Islet of Langerhans (tissue), 1 donor: ENCODE data around the gene CSRNP3.

Source experiments
- FAIRE-seq: peaks from one replicate; lab custom pipeline; 2011; peaks lifted over from hg19 to GRCh38; lab: Jason Lieb, UNC

Gene CSRNP3

DNA sequence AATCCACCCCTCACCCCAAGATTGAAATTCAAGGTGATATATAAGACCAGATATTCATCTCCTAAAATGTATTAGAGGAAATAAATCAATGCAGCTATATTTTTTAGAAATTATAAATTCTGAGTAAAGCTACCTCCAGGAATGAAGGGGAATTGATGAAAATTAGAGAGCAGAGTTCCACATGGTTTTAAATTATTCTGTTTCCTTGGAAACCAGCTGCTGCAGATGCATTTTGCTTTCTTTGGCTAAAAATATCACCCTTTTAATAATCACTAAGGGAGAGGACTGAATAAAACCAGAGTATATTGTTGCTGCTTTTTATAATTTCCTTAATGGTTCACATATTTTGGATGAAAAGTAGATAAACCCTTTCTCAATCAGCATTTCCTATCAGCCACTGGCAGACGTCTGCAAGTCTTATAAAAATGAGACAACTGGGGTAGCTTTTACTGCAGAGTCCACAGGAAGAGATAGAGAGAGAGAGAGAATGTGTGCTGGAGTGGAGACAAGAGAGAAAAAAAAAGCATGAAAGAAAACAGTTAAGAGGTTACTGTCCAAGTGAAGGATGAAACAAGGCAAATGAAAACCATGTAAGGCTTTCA, 2.0 kb downstream of the CSRNP3 start:
- no peak for FAIRE-seq

DNA sequence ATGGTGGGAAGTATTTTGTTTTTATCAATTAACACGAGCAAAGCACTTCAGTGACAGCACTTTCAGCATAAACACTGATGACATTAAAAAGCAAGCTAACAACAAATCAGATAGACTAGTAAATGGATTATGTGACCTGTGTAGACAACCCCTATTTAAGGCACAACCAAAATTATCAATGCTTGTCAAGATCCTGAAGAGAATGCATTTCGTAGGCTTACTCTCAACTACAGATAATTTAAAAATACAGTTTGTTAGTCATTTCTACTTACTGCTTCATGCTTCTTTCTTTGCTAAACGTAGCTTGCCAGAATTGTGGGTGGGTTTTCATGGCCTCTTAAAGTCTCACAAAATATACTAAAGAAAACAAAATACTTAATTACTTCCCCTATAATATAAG, 3.4 kb downstream of the CSRNP3 start:
- no peak for FAIRE-seq

DNA sequence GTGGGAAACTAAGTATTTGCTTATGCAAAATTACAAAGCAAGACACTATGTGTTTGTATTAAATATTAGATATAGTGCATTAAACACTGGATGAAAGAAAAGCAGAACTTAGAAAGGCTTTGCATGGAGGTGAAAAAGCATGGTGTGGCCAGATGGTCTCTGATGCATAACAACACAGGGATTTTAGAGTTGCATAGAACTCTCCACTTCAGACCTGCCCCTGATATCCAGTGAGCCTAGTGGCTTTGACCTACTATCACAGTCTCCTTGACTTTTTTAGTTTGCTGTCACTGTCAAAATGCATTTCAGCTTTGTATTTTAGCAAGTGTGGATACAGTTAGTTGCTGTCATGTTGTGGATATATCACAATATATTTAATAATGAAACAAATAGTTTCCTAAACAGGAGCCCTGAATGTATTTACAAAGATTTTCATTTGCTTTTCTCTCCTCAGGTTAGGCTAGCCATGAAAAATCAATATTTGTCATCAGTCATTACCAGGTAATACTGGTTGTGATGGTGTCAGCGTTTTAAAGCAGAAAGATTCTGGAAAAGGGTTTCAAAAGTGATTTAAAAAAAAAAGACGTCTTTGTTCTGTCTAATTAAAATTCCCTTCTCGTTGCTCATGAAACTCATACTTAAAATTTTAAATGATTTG, 5.2 kb downstream of the CSRNP3 start:
- peak; percentile 99 for FAIRE-seq

- peak; percentile 62 for FAIRE-seq
These were observed 5.9 kb downstream of the CSRNP3 start for GRCh38 chr2:165475277-165476004.

DNA sequence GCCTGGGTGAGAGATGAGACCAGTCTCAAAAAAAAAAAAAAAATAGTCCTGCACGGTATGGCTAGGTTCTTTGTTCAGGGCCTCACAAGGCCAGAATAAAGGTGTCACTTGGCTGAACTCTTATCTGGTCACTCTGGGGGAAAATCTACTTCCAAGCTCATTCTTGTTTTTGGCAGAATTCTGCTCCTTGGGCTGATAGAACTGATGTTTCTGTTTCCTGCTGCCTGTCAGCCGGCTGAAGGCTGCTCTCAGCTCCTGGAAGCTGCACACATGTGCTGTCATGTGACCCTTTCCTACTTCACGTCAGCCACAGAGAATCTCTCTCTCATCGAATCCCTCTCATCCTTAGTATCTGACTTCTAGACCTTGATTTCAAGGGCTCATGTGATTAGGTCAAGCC, 10.4 kb downstream of the CSRNP3 start:
- FAIRE-seq = no peak

- no peak for FAIRE-seq
These were observed 25.1 kb downstream of the CSRNP3 start for GRCh38 chr2:165494573-165494972.

- FAIRE-seq = no peak
These were observed 28.3 kb downstream of the CSRNP3 start for GRCh38 chr2:165497659-165498317.

GRCh38 chr2:165499131-165499530, 29.6 kb downstream of the CSRNP3 start:
- peak; percentile 80 for FAIRE-seq

DNA sequence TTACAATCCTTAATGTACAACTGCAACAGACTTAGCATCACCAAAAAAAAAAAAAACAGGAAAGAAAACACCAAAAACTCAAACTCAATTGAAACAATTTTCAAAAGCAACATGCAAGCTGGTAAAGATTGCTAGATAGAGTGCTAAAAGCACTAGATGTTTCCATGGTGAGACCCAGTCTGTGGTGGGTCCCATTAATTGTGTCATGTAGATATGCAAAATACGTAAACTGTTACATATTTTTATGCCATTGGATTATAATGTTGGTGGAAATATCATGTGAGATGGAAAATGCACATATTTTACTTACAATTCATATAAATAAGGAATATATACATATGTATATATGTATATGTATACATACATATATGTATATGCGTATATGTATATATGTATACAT, 30.5 kb downstream of the CSRNP3 start:
- peak; percentile 60 for FAIRE-seq

GRCh38 chr2:165500816-165501215, 31.3 kb downstream of the CSRNP3 start:
- peak; percentile 76 for FAIRE-seq

DNA sequence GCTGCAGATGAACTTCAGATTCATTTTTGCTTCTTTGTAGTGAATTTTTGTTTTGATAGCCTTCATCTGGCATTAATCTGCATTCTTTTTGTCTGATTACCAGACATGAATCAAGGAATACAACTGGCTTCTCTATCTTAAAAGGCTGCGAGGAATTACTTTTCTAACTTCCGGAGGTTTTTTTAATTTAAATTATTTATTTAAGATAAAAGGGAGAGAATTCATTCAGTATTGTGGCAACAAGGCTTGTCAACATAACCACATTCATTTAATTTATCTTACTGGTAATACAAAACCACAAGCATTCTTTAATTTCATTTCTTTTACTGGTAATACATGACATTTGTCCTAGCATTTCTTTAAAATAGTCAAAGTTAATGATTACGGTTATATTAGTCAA, 36.0 kb downstream of the CSRNP3 start:
- peak; percentile 85 for FAIRE-seq

DNA sequence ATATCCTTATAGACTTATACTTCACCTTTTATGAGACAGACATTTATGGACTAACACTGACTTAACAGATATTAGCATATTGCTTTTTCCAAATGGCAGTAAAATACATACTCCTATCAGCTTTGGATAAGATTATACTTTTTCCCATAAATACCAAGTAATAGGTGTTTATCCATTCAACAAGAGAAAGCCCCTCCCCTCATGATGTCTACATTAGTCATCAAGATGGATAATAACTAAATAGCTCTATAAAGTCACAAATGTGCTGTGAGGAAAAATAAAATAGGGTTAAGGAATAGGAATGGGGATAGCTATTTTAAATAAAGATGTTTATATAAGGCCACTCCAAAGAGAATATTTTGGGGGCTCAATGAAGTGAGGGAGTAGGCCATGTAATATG, 39.4 kb downstream of the CSRNP3 start:
- FAIRE-seq = no peak

GRCh38 chr2:165513479-165513878, 44.0 kb downstream of the CSRNP3 start:
- no peak for FAIRE-seq

DNA sequence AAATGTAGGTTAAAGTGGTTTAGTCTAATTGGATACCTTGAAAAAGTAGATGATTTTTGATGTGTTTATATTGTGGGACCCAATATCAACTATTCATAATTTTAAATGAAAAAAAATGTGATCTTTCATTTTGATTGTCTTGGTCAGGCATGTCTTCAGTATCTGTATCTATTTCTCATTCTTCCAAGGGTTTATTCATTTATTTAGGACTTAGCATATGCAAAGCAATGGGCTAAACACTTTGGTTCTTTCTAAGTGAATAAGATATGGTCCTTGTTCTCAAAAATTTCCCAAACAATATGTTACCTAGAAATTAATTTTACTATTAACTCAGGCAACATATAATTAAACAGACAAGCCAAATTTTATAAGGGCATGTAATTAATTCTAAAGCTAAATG, 49.1 kb downstream of the CSRNP3 start:
- FAIRE-seq = peak; percentile 17

DNA sequence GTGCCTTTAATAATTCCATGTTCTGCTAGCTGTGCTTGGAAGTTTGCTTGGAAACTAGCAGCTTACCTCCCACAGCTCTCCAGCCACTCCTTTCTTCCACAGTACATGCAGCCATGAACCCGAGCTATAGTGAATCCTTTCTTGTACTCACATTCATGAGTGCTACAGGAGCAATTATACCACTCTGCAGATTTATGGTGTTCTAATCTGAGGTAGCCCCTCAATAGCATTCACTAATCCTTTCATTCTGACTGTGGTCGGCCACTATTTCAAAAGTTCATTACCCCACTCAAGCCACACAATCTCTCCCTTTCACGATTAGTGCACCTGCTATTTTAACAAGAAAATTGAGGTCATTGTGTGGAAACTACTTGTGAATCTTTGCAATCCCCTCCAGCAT, 53.2 kb downstream of the CSRNP3 start:
- FAIRE-seq = no peak

- FAIRE-seq = no peak
These were observed 55.2 kb downstream of the CSRNP3 start for GRCh38 chr2:165524720-165525119.

- FAIRE-seq = no peak
These were observed 59.2 kb downstream of the CSRNP3 start for GRCh38 chr2:165528691-165529090.

GRCh38 chr2:165529130-165529529, 59.6 kb downstream of the CSRNP3 start:
- no peak for FAIRE-seq

- FAIRE-seq = no peak
These were observed 63.8 kb downstream of the CSRNP3 start for GRCh38 chr2:165533331-165533730.

- no peak for FAIRE-seq
These were observed 66.0 kb downstream of the CSRNP3 start for GRCh38 chr2:165535471-165535870.

DNA sequence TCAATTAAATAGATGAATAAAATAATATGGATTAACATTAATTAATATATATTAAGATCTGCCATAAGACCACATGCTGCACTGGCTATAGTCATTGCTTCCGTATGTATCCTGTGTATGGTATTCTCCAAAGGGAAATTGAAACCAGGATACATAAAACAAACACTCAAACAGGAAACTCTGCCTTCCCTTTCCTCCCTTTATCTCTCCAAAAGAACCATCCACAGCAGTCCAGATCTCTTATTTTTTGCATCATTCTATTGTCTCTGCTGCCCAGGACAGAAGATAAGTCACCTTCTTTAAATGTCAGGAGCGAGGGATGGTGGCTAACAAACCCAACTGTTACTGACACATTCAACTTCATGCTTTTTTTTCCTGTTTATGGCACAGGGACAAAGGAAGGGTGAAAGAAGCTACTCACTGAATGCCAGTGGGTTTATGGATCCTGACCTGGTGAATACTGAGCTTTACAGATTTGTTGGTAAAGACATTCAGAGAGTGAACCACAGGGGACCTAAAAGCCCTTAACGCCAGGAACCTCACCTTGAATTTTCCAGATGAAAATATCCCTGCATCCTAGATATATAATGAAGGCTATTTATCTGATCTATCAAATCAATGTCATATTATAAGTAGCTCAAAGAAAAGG, 67.5 kb downstream of the CSRNP3 start:
- no peak for FAIRE-seq

DNA sequence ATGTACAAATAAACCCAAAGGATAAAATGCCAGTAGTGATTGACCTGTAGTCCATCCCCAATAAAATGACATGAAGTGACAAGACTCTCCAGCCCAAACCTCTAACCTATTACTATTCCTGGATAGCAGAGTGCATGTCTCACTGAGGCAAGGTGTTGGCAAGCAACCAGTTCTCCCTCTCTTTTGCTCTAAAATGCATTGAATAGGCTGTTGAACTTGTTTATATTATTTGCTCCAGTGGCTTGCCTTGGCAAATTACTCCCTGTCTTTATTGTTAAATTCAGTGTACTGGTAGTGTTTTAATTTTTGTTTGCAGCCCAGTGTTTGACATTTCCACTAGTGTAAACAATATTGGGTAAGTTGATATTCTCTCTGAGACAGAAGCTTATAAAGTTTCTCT, 70.5 kb downstream of the CSRNP3 start:
- no peak for FAIRE-seq

GRCh38 chr2:165544897-165545296, 75.4 kb downstream of the CSRNP3 start:
- no peak for FAIRE-seq
